Measurements from ENCODE around the gene FASTK.

Gene FASTK

GRCh38 chr7:151081170-151082101 is 827 bp upstream of the FASTK start:
- DNase-seq: no peak

- DNase-seq: peak; percentile 25
These were observed 515 bp downstream of the FASTK start for GRCh38 chr7:151080067-151080521.

DNA sequence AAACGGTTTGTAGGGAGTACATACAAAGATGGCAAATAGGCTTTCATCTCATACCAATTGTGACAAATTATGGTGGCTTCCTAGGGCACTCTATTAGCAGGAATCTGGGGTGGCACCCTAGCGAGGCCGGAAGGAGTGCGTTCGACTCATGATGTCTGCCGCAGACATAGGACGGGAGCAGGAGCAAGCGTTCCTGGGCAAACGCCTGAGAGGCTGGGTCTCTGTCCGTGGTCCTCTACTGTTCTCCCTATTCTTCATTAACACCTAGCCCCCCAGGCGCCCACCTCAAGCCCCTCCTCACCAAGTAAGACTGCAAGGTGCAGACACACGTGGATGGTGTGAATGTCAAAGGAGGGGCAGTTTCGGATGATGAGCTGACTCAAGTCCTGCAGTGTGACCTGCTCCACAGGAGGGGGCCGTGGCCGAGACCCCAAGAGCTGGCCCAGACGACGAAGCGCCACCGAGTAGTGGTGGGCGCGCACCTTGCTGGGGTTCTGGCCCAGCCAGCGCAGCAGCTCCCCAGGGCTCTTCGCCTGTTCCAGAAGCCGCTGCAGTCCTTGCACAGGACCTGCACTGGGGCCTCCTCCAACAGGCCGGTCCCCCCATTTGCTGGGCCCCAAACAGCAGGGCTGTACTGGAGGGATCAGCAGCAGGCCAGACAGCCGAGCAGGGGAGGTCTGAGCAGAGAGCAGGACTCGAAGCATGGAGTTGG is 1.3 kb downstream of the FASTK start:
- no peak for DNase-seq

DNA sequence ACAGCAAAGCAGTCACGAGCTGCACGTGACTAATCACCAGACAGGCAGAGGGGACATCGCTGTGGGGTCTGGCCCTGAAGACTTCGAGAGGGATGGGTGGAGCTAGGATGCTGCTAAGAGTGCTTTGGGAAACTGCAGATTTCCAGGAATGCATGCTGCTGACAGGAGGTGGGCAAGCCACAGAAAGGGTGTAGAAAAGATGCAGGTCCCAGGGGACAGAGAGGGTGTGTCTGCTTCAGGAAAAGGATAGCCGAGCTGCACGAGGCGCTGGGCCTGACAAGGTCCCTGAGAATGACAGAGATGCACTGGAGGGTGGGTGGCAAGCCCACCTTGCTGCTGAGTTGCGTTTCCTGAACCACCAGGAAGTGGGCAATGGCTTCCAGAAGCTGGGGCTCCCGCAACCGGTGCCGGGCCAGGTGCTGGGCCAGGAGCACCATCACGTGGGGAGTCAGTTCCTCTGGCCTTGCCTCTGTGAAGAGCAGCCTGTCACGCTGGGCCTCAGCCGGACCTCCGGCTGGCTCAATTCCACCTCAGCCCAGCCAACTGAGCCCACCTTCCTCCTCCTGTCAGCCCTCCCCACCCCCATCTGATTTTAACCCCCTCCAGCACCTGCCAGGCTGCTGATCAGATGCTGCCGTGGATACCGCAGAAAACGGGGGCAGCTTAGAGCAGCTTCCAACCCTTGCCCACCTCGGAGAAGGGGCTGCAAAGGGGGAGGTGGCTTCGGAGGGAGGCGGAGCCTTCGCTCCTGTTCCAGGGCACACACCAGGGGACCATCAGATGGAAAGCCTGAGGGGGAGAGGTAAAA is 2.2 kb downstream of the FASTK start:
- DNase-seq: no peak

DNA sequence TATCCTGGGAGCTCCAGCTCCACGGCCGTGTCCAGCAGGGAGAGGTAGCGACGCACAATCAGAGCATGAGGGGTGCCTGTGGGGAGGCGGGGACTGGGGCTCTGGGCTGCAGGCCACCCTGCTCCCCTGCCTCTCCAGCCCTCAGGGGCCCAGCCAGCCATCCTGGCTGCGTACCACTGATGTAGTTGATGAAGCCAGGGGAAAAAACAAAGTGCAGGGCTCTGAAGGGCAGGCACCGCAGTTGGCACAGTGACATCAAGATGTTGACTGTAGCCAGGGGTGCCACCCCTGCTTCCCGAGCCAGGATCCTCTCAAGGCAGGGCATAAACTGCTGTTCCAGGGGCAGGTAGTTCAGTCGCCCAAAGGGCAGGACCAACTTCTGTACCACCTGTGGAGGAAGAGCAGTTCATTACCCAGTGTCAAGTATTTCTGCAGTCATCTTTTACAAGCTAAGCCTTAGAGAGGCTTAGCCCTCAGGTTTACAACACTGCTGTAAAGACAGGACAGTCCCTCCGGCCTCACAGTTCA is 2.8 kb downstream of the FASTK start:
- no peak for DNase-seq

DNA sequence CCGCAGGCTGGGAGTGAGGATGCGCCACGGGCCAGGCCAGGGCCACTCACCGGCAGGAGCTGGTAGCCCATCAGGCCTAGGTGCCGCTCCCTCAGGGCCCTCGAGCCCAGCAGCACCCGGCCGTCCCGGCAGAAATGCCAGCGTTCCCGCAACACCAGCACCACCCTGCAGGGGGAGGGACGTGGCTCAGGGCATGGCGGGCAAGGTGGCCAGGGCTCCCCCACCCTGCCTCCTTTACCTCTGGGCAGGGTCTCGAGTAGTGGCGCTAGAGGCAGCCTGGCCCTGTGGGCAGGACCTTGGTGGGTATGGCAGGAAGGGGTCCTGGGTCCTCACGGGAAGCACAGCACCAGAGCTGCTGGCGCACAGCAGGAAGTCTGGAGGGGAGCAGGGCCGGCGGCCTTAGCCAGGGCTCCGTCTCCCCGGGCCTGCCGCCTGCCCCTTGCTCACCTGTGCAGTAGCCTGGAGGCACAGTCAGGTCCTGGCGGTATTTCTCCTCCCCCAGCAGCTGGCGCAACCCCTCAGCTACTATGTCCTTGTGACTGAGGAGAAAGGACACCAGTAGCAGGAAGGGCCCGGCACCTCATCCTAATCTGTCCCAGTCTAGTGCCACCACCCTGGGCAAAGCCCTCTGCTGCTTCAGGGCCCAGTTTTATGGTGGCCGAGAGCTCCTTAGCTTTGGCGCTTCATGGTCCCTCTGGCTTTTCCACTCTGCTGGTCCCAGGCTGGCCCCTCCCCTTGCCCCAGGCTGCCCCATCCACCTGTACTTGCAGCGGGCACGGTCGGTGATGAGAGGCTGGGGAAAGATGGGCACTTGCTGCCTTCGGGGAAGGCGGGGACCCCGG is 3.5 kb downstream of the FASTK start:
- no peak for DNase-seq

GRCh38 chr7:151075978-151076426 is 4.6 kb downstream of the FASTK start:
- no peak for DNase-seq

DNA sequence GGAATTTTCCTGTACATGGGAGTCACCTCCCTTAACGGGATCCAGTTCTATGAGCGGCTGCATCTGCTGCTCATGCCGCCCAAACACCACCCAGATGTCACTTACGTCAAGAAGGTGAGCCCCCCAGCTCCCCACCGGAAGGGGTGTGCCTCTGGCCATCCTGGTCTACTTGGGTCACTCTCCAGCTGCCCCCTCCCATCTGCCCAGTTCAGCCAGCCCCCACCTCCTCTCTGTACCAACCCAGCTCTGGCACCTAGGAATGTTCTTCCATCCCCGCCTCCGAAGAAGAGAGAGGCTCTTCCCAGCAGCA is 5.0 kb downstream of the FASTK start:
- DNase-seq: no peak

DNA sequence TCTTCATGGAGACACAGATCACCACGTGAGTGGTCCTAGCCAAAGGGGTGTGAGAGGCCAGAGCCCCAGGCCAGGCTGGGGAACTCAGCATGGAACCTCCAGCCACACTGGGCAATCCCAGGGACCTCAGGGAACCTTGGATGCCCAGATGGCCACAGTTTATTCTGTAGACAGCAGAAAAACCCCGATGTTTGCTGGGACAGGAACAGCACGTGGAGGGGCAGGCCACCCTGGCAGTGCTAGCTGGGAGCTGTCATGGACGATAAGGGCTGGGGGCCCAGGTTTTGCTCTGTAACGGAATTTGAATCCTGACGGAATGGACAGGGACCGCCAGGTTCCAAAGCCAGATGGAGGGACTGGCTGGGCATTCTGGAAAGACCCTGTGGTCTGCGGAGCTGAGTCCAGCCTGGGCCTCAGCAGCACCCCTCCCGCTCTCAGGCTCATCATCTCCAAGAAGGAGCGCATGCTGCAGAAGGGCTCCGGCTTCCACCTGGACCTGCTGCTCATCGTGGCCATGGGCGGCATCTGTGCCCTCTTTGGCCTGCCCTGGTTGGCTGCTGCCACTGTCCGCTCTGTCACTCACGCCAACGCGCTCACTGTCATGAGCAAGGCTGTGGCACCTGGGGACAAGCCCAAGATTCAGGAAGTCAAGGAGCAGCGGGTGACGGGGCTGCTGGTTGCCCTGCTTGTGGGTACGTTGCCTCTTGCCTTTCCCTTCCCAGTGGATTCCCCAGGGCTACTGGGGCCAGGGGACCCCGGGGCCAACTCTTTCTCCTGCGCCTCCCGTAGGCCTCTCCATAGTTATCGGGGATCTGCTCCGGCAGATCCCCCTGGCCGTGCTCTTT is 5.6 kb downstream of the FASTK start:
- no peak for DNase-seq

DNA sequence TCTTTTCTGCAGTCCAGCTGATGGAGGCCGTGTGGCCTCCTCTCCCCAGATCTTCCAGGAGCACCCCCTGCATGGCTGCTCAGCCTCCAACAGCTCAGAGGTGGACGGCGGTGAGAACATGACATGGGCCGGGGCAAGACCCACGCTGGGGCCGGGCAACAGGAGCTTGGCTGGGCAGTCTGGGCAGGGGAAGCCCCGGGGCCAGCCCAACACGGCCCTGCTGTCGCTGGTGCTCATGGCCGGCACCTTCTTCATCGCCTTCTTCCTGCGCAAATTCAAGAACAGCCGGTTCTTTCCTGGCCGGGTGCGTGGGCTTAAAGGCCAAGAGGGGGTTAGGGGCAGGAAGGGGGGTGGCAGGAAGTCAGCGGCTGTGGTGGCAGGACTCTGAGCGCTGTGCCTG is 6.6 kb downstream of the FASTK start:
- no peak for DNase-seq

- DNase-seq: no peak
These were observed 9.4 kb downstream of the FASTK start for GRCh38 chr7:151071032-151071866.

GRCh38 chr7:151070574-151070960 is 10.0 kb downstream of the FASTK start:
- DNase-seq: no peak

GRCh38 chr7:151069841-151070573 is 10.6 kb downstream of the FASTK start:
- DNase-seq: no peak

DNA sequence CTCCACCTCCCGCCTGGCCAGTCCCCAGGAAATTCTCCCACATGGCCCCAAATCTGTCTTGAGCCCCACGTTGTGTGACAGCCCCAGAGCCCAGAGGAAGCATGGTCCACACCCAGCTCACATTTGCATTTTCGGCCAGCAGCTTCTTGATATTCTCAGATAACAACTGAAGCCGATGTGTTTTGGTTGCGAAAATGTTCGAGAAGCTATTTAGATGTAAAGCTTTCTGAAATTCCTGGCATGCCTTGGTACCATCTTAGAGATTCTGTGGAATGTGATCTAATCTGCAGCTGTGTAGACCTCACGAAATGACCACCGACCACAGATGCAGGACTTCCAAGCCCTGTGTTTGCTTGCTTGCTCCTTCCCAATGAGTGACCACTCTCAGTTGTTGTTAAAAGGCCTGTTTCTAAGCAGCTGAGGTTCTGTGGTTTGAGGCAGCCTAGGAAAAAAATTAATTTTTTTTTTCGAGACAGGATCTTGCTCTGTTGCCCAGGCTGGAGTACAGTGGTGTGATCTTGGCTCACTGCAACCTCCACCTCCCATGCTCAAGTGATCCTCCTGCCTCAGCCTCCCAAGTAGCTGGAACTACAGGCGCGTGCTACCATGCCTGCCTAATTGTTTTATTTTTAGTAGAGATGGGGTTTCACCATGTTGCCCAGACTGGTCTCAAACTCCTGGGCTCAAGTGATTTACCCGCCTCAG is 12.4 kb downstream of the FASTK start:
- DNase-seq: no peak

GRCh38 chr7:151066273-151066974 is 14.2 kb downstream of the FASTK start:
- DNase-seq: no peak

- DNase-seq: no peak
These were observed 15.1 kb downstream of the FASTK start for GRCh38 chr7:151065516-151065915.

DNA sequence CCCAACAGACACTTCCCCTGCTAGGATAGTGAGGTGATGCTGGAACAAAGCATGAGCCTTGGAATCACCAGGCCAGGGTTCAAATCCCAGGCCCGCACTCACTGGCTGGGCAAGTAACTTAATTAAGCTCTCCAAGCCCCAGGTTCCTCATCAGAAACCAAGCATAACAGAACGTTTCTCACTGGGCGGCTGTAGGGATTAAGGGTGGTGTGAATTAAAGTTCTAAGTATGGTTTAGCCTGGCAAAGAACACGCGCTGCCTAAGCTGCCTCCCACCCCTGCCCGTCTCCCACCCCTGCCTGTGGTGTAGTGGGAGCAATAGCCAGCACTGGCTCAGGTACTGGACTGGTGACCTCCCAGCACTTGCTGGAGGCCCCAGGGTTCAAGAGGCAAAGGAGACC is 15.6 kb downstream of the FASTK start:
- DNase-seq: no peak

DNA sequence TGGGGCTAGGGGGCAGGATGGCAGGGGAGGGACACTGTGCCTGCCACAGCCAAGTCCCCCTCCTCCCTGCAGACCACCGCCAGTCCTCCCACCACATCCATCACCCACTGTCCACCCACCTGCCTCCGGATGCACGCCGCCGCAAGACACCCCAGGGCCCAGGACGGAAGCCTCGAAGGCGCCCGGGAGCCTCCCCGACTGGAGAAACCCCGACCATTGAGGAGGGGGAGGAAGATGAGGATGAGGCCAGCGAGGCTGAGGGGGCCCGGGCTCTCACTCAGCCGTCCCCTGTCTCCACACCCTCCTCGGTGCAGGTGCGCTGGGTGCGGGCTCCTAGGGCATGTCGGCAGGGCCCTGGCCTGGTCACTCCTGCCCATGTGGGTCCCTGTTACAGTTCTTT is 16.2 kb downstream of the FASTK start:
- DNase-seq: no peak

All from CD4-positive, alpha-beta T cell treated with Interleukin-17A for 4 hours (primary cell).